ENCODE data around the gene SND1. TPM values are rescaled to one million over a fixed set of nuclear protein-coding genes. Genes with fewer than 3 reads are reported as not detected.
A peak's percentile ranks its signal among the peaks of the same experiment; 100 is the strongest.

Gene SND1
- total RNA-seq, 4 donors from 2014 or later = 70.8 to 141 (median 85.7) TPM

- H3K27ac ChIP-seq = no peak overlapping the region
- peaks cover 0 to 12% (median 0%) of the 10 kb centered on the region in 3 donors for H3K36me3 ChIP-seq
- H3K4me1 ChIP-seq = peaks cover 0 to 33% (median 26%) of the 10 kb centered on the region in 4 donors
- TF ChIP-seq, protein P1, sequence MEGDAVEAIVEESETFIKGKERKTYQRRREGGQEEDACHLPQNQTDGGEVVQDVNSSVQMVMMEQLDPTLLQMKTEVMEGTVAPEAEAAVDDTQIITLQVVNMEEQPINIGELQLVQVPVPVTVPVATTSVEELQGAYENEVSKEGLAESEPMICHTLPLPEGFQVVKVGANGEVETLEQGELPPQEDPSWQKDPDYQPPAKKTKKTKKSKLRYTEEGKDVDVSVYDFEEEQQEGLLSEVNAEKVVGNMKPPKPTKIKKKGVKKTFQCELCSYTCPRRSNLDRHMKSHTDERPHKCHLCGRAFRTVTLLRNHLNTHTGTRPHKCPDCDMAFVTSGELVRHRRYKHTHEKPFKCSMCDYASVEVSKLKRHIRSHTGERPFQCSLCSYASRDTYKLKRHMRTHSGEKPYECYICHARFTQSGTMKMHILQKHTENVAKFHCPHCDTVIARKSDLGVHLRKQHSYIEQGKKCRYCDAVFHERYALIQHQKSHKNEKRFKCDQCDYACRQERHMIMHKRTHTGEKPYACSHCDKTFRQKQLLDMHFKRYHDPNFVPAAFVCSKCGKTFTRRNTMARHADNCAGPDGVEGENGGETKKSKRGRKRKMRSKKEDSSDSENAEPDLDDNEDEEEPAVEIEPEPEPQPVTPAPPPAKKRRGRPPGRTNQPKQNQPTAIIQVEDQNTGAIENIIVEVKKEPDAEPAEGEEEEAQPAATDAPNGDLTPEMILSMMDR (IDR thresholded peaks at IDR 0.05) = no peak
- no peak for DNase-seq (ENCODE audit: low spot score in 2 of 2)
- no peaks in the 10 kb centered on the region for H3K27me3 ChIP-seq
- WGBS, 2 donors = 44 to 51% methylated on average over 4 of the region's 4 CpGs
- no peaks in the 10 kb centered on the region for H3K9me3 ChIP-seq
- H3K4me3 ChIP-seq = no peak overlapping the region
Measured at GRCh38 chr7:127986581-127987521, 334.9 kb downstream of the SND1 start.

GRCh38 chr7:127988751-127989150 lies 336.8 kb downstream of the SND1 start:
- peaks cover 0 to 33% (median 26%) of the 10 kb centered on the region in 4 donors for H3K4me1 ChIP-seq
- H3K36me3 ChIP-seq = peaks cover 0 to 27% (median 0%) of the 10 kb centered on the region in 3 donors
- 13 to 23% methylated on average over 1 of the region's 1 CpG for WGBS, 2 donors
- no peaks in the 10 kb centered on the region for H3K27me3 ChIP-seq
- no peaks in the 10 kb centered on the region for H3K9me3 ChIP-seq
- H3K4me3 ChIP-seq = no peak overlapping the region
- peak overlapping the region in 1 of 4 donors; percentile 45 for H3K27ac ChIP-seq
- no peak for DNase-seq (ENCODE audit: low spot score in 2 of 2)
- TF ChIP-seq, protein P1 (IDR thresholded peaks at IDR 0.05) = no peak
- no peak for TF ChIP-seq POLR2A (IDR thresholded peaks at IDR 0.05)
- no peak for TF ChIP-seq EP300 (IDR thresholded peaks at IDR 0.05)

DNA sequence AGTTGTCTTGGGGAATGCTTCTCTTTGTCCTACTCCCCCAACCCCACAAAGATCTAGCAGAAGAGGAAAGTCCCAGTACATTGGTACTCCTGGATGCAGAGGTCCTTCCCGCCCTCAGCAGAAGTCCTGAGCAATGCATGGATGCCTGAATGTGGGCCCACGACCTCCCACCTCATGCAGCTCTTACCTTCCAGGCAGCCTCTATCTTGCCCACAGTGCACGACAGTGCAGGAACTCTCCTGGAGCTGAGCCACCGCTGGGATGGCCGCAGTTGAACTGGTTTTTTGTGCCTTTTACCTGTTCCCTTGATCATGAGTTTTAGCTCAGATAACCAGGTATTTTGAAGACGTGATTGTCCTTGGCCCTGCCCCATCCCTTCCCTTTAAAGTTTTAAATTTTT lies 341.3 kb downstream of the SND1 start:
- Histone ChIP-seq H3K27ac (no peak overlapping the region), H3K4me1 (peaks cover 0 to 48% (median 31%) of the 10 kb centered on the region in 4 donors), H3K9me3 (no peaks in the 10 kb centered on the region), H3K27me3 (no peaks in the 10 kb centered on the region), H3K36me3 (peaks cover 0 to 27% (median 0%) of the 10 kb centered on the region in 3 donors), H3K4me3 (no peak overlapping the region)
- 92% methylated on average over 6 of the region's 6 CpGs for WGBS, 2 donors
- TF ChIP-seq, protein P1 (IDR thresholded peaks at IDR 0.05) = no peak
- no peak for TF ChIP-seq POLR2A (IDR thresholded peaks at IDR 0.05)
- TF ChIP-seq EP300 (IDR thresholded peaks at IDR 0.05) = no peak
- no peak for DNase-seq (ENCODE audit: low spot score in 2 of 2)

DNA sequence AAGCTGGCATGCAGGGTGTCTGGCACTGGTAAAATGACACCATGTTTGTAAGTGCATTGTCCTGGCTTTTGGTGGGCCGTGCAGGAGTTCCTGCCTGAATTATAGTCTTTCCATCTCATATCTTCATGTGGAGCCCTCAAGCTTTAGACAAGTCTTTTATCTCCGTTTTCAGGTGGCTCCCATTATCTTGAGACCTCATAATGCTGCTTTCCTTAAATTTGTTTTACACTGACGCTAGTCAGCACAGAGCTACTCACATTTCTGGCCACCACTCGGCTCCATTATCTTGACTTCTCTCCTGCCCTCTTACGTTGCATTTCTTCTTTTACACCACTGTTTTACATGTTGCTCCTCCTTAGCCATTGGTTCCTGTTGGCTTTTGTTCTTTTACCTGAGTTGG lies 342.0 kb downstream of the SND1 start:
- Histone ChIP-seq H3K9me3 (no peaks in the 10 kb centered on the region), H3K27me3 (no peaks in the 10 kb centered on the region), H3K4me3 (no peak overlapping the region), H3K4me1 (peaks cover 0 to 46% (median 25%) of the 10 kb centered on the region in 4 donors), H3K36me3 (peaks cover 0 to 27% (median 0%) of the 10 kb centered on the region in 3 donors), H3K27ac (no peak overlapping the region)
- TF ChIP-seq POLR2A (IDR thresholded peaks at IDR 0.05) (no peak), EP300 (IDR thresholded peaks at IDR 0.05) (no peak)
- TF ChIP-seq, protein P1 (IDR thresholded peaks at IDR 0.05) = no peak
- WGBS, 2 donors = 93 to 97% methylated on average over 5 of the region's 5 CpGs
- no peak for DNase-seq (ENCODE audit: low spot score in 2 of 2)
